T1000 (cell line): ENCODE measurements around the gene DENND1A.
"Not testable (repeated sequence)": the region's sequence is repeated elsewhere in the genome, so short reads cannot be mapped to it uniquely, and the experiment has no call there.

Experiments
- DNase-seq: peaks from one replicate; lab custom pipeline; 2025; ENCODE audit warnings: mixed read lengths; lab: John Stamatoyannopoulos, UW

Gene DENND1A

DNA sequence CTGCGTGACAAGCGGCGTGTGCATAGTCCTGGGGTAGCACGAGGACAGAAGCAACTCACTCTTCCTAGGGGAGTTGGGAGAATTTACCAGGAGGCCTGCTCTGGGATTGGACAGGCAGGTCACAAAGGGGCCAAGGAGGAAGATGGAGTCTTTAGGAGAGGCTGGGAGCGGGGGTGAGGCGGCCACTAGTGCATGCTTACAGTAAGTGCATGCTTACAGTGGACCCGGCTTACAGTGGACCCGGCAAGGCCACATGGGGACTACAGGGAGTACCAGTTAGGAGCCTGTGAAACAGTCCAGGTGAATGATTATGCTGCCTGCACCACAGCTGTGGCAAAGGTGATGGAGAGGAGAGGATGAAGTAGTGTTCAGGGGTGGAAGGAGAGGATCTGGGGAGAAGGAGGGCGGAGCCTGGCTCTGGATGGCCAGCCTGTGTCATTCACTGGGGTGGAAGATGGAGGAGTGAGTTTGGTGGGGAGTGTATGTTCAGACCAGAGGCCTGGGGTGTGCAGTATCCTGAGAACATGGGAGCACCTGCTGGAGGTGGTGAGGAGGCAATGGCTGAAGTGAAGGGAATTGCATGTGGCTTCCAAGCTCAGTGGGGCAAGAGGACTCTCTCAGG is 495.2 kb downstream of the DENND1A start:
- DNase-seq = no peak

DNA sequence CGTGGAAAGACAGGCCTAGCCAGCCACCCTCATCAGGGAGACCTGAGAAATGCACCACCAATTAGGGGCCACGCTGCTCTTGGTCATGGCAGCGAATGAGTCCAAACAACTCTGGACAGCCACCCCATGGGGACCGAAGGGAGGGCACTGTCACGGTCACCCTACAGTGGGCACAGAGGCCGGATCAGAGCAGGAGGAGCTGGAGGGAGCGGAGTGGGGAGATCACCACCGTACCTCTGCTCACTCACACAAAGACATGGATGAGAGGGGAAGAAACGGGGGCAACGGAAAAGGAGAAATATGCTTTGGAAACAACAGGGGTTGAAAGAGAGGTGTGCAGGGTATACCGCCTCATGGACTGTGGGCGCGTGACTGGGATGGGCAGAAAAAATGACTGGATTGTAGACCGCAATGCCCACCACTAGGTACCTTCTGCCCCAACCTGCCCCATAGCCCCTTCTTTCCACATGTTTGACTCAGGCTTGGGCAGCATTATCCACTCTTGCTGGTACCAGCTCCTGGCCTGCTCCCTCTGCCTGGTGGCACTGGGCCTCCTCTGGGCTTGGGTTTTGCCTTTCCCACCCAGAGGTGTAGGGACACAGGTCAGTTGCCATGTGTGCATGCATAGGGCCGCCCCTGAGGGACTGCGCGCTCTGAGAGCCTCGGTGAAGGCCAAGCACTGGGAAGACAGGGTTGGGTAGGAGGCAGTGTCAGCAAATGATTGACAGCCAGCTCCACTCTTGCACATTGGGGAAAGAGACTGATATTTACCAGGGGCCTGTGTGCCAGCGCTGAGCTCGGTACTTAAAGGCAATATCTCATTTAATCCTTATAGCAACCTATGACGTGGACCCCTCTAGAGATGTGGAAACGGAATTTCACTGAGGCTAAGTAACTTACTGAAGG is 497.3 kb downstream of the DENND1A start:
- DNase-seq = no peak

DNA sequence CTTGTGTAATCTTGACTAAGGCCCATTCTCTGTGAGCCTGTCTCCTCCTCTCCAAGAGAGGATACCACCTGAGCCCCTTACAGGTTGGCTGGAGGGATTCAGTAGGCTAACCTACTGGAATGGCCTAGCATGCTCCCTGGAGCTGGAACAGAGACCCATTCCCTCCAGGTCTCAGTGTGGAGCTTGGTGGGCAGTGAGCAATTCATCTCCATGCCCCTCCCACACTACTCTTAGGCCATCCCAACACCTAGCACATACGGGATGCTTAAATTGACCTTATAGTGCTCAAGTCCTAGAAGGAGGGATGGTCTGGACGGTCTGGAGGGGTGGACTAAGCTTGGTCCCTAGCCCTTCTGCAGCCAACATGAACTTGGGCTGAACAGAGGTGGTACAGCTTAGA is 498.3 kb downstream of the DENND1A start:
- DNase-seq = no peak

DNA sequence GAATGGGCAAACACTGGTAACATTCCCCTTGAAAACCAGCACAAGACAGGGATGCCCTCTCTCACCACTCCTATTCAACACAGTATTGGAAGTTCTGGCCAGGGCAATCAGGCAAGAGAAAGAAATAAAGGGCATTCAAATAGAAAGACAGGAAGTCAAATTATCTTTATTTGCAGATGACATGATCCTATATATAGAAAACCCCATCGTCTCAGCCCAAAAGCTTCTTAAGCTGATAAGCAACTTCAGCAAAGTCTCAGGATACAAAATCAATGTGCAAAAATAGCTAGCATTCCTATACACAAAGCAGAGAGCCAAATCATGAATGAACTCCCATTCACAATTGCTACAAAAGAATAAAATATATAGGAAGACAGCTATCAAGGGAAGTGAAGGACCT is 501.5 kb downstream of the DENND1A start:
- DNase-seq = not testable (repeated sequence)

DNA sequence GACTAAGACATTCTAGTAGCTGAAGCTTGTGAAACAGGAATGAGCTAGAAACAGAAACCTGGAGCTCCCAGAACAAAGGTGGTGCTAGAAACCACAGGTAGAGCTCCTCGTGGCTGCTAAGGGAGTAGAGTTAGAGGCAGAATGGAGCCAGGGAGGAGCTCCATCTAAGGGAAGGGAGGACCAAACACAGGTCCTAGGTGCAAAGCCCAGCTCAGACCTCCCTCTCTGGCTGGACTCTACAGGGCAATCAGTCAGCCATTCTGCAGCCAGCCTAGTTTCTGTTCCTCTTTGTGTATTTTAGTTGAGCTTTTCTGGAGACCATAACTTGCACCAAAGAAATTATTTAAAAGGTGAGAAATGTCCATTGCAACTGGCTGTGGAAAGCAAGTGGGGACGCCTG is 503.5 kb downstream of the DENND1A start:
- no peak for DNase-seq

DNA sequence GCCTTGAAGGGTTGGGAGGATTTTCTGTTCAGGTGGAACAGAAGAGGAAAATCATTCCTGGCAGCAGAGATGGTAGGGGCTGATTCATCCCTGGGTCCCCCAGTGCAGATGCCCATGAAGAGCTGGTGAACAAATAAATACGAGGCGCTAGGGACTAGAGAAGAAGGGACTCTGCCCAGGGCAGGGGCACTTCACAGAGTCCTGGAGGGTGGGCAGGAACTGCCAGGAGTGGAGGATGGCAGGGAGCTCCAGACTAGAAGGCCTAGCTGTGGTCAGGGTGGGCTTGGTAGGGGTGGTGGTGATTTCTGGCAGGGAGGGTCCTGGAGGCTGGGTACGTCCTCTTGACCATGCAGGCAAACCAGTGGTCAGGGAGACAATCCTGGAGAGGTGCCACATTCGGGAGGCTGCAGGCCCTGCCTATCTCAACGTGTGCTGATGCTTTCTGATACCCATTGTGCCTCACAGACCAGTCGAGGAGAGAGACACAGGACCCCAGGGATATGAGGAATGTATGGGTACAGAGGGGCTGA is 504.0 kb downstream of the DENND1A start:
- DNase-seq = no peak

DNA sequence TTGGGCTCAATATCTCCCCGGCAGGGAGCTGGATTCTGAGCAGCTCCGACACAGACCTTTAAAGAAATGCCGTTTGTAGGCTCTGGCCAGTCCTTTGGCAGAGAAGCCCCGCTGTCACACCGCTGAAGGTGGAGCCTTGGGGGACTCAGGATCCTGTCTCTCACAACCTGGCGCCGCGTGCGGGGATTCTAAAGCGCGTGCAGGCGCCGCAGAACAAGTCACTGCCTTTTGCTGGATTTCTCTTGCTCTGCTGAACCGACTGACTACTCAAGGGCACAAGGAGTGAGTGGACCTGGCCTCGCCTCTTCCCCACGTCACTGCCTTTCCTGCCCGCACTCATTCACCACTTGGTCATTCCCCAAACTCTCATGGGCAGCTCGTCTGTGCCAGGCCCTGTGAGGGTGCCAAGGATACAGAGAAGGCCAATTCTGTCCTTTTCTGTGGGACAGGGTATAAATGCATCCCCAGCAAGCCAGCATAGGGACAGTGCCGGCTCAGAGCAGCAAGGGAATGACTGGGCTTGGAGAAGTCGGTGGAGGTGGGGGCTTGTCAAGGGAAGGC is 504.6 kb downstream of the DENND1A start:
- DNase-seq = no peak

DNA sequence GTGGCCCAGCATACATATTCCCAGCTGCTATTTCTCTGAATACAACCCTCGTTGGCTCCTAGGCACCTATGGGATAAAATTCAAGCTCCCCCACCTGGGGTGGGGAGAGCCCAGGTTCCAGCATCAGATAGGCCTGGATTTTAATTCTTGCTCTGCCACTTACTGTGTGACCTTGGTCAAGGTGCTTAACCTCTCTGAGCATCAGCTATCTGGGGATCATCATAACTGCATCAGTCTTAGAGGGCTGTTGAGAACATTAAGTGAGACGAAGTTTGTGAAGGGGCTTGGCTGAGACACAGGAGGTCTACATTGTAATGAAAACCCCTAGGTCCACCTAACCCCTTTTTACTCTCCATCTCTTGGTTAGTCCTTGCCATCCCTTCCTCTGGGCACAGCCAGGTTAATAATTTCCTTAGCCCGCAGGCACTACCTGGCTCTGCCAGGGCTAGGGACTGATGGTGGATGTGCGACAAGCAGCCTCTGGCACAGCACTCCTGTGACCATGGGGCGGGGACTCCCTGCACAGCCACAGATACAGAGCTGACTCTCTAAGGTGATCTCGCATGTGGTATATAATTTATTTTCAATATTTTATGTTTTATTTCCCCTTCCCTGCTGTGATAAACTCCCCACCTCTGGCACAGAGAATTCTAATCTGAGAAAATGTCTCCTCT is 505.2 kb downstream of the DENND1A start:
- DNase-seq = no peak

DNA sequence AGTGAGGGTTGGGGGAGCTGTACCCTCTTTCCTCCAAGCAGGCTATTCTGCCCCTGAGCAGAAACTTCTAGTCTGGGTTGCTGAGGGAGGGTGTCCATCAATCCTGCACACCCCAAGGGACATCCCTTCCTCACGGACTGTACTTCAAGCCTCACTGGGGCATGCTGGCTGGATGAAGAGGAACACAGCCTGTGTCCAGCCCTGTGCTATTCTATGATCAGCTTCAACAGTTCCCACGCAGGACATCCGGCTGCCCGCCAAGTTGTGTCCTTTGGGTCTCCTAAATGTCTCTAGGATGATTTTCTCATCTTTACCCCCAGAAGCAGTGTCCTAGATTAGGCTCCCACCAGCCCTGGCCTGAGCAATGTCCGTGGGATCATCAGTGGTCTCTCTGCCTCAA is 505.8 kb downstream of the DENND1A start:
- no peak for DNase-seq

DNA sequence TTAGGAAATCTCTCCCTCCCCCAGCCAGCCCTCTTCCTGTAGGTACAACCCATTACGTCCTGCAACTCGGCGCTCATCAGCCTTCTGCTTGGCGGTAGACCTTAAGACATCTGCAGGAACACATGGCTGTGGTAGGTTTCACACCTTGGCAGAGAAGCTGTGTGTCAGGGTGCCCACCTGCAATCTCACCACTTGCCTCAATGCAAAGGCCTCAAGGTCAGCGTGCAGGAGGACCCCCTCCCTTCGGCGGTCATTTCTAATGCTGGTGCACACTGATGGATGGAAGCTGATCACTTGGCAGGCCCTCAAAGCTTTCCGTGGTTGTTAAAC is 506.6 kb downstream of the DENND1A start:
- no peak for DNase-seq

DNA sequence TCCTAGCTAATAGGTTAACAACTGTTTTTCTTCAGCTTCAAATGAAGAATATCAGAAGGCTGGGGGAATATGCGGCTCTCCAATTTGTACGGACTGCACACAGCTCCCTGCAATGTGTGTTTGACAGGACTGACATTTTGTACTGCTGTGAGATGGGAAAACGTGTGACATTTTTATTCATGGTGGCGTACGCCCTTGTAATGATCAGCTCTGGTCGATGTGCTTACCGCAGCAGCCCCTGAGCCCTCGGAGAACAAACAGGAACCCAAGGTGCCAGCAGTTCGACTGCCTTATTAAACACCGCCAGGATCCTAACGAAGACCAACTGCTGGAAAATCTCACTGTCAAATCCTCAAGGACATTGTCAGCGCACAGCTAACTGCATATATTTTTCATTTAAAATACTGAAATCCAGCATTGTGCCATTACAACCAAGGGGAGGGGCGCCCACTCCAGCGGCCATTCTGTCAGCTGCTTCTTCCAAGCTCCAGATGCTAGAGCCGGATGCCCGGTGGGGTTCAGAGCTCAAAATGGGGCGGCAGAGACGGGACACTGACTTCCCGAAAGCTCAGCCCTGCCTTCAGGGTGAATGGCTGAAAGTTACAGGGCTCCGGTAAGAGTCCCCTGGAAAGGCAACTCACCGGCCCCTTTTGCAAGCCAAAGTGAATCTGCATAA is 507.2 kb downstream of the DENND1A start:
- no peak for DNase-seq

DNA sequence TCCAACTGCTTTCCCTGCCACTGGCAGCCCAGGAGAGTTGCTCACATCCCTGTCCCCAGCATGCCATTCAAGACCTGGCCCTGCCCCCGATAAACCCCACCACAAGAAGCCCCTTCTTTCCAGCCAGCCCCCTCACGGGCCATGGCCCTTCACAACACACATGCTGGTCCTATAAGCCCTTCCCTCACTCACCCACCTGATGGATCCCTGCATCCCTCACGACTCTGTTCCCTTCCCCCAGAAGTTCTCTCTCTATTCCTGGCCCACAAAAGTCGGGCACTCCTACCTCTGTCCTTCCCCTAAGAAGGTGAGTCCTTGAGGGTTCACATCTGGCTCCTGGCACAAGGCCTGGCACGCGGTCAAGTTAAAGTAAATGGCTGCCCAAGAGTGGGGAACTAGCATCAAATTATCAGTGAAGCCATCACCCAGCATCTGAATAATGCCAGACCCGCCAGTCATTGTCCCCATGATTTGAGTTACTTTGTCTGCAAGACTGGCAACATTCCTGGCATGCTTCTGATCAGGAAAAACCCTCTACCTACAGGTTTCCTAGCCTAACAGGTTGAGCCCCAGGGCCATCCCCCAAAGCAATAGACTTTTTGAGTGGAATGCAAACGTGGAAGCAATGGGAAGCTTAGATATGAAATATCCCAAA is 508.0 kb downstream of the DENND1A start:
- no peak for DNase-seq

DNA sequence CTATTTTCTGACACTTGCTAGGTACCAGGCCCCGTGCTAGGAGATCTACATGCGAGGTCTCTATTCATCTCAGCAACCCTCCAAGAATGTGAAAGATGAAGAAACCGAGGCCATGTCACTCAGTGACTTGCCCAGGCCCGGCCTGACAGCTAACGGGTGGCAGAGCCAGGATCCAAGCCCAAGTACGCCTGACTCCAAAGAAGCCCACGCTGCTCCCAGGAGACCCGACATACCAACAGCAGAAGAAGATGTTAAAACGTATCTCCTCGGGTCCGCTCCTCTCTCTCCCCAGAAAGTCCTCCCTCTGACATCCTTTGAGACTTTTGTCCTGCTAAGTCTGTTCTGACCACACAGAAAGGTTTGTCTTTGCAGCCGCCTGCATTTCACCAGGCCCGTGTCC is 508.7 kb downstream of the DENND1A start:
- no peak for DNase-seq

DNA sequence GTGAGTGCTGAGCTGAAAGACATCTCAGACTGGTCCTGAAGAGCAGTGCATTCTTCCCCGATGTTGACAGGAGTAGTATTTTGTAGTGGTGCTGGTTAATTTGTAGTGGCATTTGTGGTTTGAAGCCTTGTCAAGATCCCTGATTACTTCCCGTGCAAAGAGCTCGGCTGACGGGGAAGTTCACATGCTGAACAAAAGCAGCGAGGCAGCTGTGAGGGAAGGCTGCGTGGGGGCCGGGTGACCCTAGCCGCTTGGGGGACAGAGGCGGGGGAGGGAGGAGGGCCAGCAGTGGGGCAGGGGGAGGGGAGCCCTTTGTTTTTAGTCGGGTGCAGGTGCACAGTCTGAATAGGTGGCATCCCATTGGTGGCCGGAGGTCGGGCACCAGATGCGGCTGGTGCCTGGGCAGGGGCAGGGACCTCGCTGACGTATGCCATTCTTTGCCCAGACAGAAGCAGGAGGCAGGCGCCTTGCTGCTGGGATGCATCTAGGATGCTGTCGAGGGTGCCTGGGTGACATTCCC is 509.3 kb downstream of the DENND1A start:
- no peak for DNase-seq

DNA sequence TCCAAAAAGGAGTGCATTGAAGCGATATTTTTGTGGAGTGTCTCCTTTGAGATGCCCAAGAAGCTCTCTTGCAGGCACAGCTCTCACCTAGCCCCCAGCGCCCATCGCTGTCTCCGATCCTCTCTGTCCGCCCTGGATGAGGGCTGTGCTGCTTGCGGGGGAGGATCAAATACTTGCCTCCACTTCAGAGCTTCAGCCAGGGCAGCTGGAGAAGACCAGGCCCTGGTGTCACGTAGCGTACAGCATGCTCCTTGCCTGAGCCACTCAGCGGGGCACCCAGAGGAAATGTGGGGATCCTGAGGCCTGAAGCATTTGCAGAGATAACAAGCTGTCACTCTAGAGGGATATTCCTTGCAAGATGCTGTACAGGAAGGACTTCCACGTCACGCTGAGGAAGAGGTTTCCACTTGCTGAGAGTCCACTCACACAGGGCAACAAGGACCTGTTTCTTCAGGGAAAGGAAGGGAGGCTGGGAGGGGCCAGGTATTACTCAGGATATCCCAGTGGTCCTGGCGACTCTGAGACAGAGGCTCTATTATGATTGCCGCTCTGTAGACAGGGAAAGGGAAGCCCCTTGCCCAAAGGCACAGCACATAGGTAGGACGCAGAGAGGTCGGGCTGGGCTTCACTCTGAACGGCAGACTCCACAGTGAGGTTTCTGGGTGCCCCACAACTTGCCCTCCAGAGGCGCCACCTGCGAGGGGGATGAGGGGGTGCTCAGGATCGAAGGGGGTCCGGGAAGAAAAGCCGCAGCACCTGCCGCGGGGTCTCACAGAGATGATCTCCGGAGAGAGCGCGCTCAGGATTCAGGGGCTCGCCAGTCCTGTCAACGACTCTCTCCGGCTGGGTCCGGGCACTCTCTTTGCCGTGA is 510.0 kb downstream of the DENND1A start:
- no peak for DNase-seq

DNA sequence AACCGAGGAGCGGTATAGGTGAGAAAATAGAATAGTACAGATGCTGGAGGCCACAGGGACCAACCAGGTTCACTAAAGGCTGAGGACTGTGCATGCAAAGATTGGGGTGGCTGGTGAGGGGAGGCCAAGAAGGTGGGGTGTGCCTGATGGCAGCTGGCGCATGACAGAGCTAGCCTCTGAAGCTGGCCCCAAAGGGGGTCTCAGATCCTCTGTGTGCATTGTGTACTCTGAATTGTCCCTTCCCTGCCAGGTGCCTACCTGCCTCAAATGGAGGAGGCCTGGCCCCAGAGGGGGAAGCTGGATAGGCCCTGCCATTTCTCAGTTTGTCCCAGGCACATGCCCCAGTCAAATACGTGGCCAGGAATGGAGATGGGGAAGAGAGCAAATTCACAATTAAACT is 510.8 kb downstream of the DENND1A start:
- DNase-seq = no peak

DNA sequence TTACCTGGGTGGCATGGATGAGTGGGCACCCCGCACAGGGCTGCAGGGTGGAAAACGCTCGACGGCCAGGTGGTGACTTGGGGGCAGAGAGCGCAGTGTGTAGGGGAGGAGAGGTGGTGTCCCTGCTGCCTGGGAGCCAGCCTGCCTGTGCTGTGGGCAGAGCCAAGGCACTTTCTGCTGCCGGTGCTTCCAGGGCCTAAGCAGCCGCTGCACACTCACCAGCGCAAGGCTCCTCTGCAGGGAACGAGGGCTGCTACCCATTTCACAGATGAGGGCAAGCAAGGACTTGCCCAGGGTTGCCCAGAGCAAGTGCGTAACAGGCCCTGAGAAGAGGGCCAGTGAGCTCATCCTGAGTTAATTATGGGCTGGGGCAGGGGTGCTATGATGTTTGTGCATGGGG is 511.4 kb downstream of the DENND1A start:
- DNase-seq = no peak

DNA sequence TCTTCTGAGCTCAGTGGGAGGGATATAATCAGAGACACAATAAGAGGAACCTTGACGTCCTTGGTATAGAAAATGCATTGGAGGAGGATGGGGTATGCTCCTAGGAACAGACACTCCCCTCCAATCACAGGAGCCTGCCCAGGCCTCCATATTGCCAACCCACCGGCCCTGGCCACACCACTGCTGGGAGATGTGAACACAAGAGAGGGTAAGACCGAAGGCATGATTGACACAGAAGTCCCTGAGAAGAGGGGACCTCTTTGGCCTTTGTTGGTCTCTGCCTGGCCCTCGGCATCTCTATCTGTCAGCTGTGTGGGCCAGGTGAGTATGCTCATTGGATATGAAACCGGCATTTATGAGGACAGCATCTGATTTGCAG is 511.9 kb downstream of the DENND1A start:
- DNase-seq = no peak

DNA sequence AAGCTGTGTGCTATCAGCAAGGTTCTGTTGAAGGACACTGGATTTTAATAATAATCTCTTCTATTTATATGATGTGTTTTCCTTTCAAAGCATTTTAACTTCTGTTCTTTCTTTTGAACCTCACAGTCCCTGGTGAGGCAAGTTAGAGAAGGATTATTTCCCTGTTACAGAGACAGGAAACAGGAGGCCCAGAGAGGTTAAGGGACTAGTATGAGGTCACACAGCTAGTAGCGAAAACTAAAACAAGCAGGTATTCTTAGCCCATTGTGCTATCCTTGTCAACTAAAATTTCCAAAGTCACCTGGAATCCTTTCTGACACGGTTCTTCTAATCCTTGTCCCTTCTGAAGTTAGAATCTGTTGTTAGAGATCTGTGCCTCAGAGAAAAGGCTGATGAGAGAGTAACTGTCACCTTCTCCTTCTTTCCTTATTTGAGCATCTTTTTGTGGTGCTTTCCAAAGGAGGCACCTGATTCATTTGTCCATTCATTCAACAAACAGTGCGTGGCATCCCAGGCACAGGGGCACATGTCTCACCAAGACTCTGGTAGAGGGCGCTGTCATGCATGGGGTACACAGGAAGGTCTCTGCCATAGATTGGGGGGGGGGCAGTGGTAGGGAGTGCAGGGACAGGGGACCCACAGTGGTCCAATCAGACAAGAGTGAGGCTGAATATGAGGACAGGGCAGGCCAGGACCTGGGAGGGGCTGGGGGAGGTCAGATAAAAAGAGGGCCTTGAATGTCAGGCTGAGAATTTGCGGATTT is 512.5 kb downstream of the DENND1A start:
- DNase-seq = no peak

DNA sequence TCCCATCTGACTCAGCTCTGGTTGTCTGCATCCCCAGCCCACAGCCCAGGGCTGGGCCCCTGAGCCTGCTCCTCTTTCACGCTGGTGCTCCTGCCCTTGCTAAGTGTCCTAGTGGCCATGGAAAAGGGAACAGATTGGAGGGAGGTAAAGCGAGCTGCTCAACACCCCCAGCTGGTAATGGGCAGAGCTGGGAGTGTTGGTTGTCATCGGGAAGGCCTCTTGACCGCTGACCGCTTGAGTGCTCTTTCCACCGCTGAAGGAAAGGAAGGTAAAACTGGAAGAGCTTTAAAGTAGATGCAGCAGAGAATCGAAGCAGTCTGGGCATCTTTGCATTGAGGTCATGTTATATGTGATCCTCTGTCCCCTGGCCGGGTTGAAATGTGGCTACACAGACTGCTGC is 513.8 kb downstream of the DENND1A start:
- no peak for DNase-seq
